H9 (cell line): Measurements from ENCODE around the gene ATP6V1G2. TPM values are rescaled to one million over a fixed set of nuclear protein-coding genes. Genes with fewer than 3 reads are reported as not detected.

Experiments used
- DNase-seq: peaks from one replicate; pipeline ENCODE4 v3.0.0-alpha.2; 2017
- H2AFZ ChIP-seq: one replicate; pipeline ENCODE4 v1.6.1; 2013; ENCODE audit warnings: mild to moderate bottlenecking, low read length, control low read depth, moderate library complexity
- H2AK5ac ChIP-seq: 2 replicates; pipeline ENCODE4 v1.6.1; 2013; ENCODE audit warnings: low read length, control low read depth, mixed read lengths; ENCODE audit not compliant: insufficient read length
- H2BK120ac ChIP-seq: one replicate; pipeline ENCODE4 v1.6.1; 2013; ENCODE audit warnings: low read depth, mild to moderate bottlenecking, low read length, control low read depth, inconsistent platforms; ENCODE audit not compliant: poor library complexity, severe bottlenecking
- H2BK12ac ChIP-seq: 2 replicates; pipeline ENCODE4 v1.6.1; 2013; ENCODE audit warnings: low read length, control low read depth, mixed read lengths, low read depth; ENCODE audit not compliant: insufficient read length
- H2BK15ac ChIP-seq: 2 replicates; pipeline ENCODE4 v1.6.1; 2013; ENCODE audit warnings: low read depth, low read length, control low read depth
- H2BK20ac ChIP-seq: one replicate; pipeline ENCODE4 v1.6.1; 2013; ENCODE audit warnings: low read depth, mild to moderate bottlenecking, low read length, control low read depth, inconsistent platforms; ENCODE audit not compliant: poor library complexity, severe bottlenecking
- H2BK5ac ChIP-seq: 2 replicates; pipeline ENCODE4 v1.6.1; 2013; ENCODE audit warnings: low read length, control low read depth, mixed read lengths; ENCODE audit not compliant: insufficient read length
- H3K14ac ChIP-seq: 2 replicates; pipeline ENCODE4 v1.6.1; 2013; ENCODE audit warnings: low read length, control low read depth; ENCODE audit not compliant: insufficient read depth
- H3K18ac ChIP-seq: 2 replicates; pipeline ENCODE4 v1.6.1; 2013; ENCODE audit warnings: low read depth, mild to moderate bottlenecking, mixed read lengths, low read length, control low read depth; ENCODE audit not compliant: insufficient read length
- H3K23ac ChIP-seq: 2 replicates; pipeline ENCODE4 v1.6.1; 2013; ENCODE audit warnings: low read length, control low read depth, mixed read lengths, low read depth; ENCODE audit not compliant: insufficient read length
- H3K23me2 ChIP-seq: 2 replicates; pipeline ENCODE4 v1.6.1; 2013; ENCODE audit warnings: low read depth, mild to moderate bottlenecking, mixed read lengths, low read length, control low read depth; ENCODE audit not compliant: insufficient read length, poor library complexity, severe bottlenecking
- H3K27ac ChIP-seq: 2 replicates; pipeline ENCODE4 v1.5.1; 2013; ENCODE audit warnings: low read length, control low read depth, mixed read lengths, low read depth; ENCODE audit not compliant: insufficient read length
- H3K27me3 ChIP-seq: 2 replicates; pipeline ENCODE4 v1.6.1; 2013; ENCODE audit warnings: low read length, control low read depth, inconsistent platforms; ENCODE audit not compliant: insufficient read depth
- H3K4ac ChIP-seq: 2 replicates; pipeline ENCODE4 v1.6.1; 2013; ENCODE audit warnings: low read depth, mild to moderate bottlenecking, control low read depth, inconsistent platforms, low read length, moderate library complexity
- H3K4me1 ChIP-seq: 2 replicates; pipeline ENCODE4 v1.6.1; 2013; ENCODE audit warnings: low read length, control low read depth, inconsistent platforms; ENCODE audit not compliant: insufficient read depth
- H3K4me2 ChIP-seq: 2 replicates; pipeline ENCODE4 v1.6.1; 2013; ENCODE audit warnings: low read length, control low read depth, mixed read lengths; ENCODE audit not compliant: insufficient read length, insufficient read depth
- H3K56ac ChIP-seq: 2 replicates; pipeline ENCODE4 v1.6.1; 2013; ENCODE audit warnings: low read depth, mild to moderate bottlenecking, mixed read lengths, low read length, control low read depth; ENCODE audit not compliant: insufficient read length
- H3K79me1 ChIP-seq: 2 replicates; pipeline ENCODE4 v1.6.1; 2013; ENCODE audit warnings: low read depth, mild to moderate bottlenecking, moderate library complexity, low read length, control low read depth, inconsistent platforms; ENCODE audit not compliant: insufficient read depth, poor library complexity, severe bottlenecking
- H3K79me2 ChIP-seq: 2 replicates; pipeline ENCODE4 v1.6.1; 2013; ENCODE audit warnings: low read length, control low read depth, inconsistent platforms; ENCODE audit not compliant: insufficient read depth
- H3K9ac ChIP-seq: 2 replicates; pipeline ENCODE4 v1.6.1; 2013; ENCODE audit warnings: low read length, control low read depth, mixed read lengths; ENCODE audit not compliant: insufficient read length; ENCODE audit errors: extremely low read depth
- H3K9me3 ChIP-seq: one replicate; pipeline ENCODE4 v1.6.1; 2013; ENCODE audit warnings: low read depth, low read length, inconsistent platforms; ENCODE audit not compliant: control insufficient read depth
- H3T11ph ChIP-seq: one replicate; pipeline ENCODE4 v1.6.1; 2013; ENCODE audit warnings: mild to moderate bottlenecking, low read length, control low read depth, inconsistent platforms
- H4K20me1 ChIP-seq: one replicate; pipeline ENCODE4 v1.6.1; 2013; ENCODE audit not compliant: control insufficient read depth, insufficient read length, insufficient read depth
- H4K5ac ChIP-seq: 2 replicates; pipeline ENCODE4 v1.6.1; 2013; ENCODE audit warnings: low read depth, mild to moderate bottlenecking, mixed read lengths, low read length, control low read depth; ENCODE audit not compliant: insufficient read length
- H4K8ac ChIP-seq: replicated peaks from 2 replicates; pipeline ENCODE4 v1.6.1; 2013; ENCODE audit warnings: low read length, control low read depth, mixed read lengths, low read depth; ENCODE audit not compliant: insufficient read length
- H4K91ac ChIP-seq: 2 replicates; pipeline ENCODE4 v1.6.1; 2013; ENCODE audit warnings: low read depth, mild to moderate bottlenecking, moderate library complexity, mixed read lengths, low read length, control low read depth; ENCODE audit not compliant: insufficient read length
- H3K27ac Mint-ChIP-seq, 3 experiments: 2 replicates in 2 of 3; 3 replicates in 1 of 3; pipeline ENCODE4 v1.8.0; 2020 to 2021; ENCODE audit warnings: mixed read lengths in 3 of 3, mild to moderate bottlenecking in 1 of 3, moderate library complexity in 1 of 3
- H3K27me3 Mint-ChIP-seq: 2 replicates; pipeline ENCODE4 v1.8.0; 2021; ENCODE audit warnings: low read depth, mild to moderate bottlenecking, moderate library complexity, mixed read lengths
- H3K36me3 Mint-ChIP-seq, 3 experiments: 2 replicates in 2 of 3; 3 replicates in 1 of 3; pipeline ENCODE4 v1.8.0; 2020 to 2021; ENCODE audit warnings: low read depth in 3 of 3, mixed read lengths in 3 of 3; ENCODE audit not compliant: insufficient read depth in 1 of 3
- H3K4me1 Mint-ChIP-seq, 2 experiments: 2 replicates each; pipeline ENCODE4 v1.8.0; 2020; ENCODE audit warnings: mixed read lengths in 2 of 2
- H3K4me3 Mint-ChIP-seq, 2 experiments: 2 replicates in 1 of 2; 3 replicates in 1 of 2; pipeline ENCODE4 v1.8.0; 2020 to 2021; ENCODE audit warnings: mild to moderate bottlenecking in 2 of 2, mixed read lengths in 2 of 2, moderate library complexity in 1 of 2
- H3K9me3 Mint-ChIP-seq, 2 experiments: 2 replicates in 1 of 2; 3 replicates in 1 of 2; pipeline ENCODE4 v1.8.0; 2020; ENCODE audit warnings: mild to moderate bottlenecking in 2 of 2, mixed read lengths in 2 of 2, moderate library complexity in 1 of 2
- WGBS: extraction: QIAGEN DNeasy Blood & Tissue Kit; methylation state at CpG from one replicate; pipeline ENCODE4 v1.1.7; 2013; ENCODE audit warnings: missing lambda C conversion rate, low lambda C conversion rate, mixed read lengths; ENCODE audit not compliant: insufficient read length; ENCODE audit errors: extremely low coverage; 5-methylcytosine and 5-hydroxymethylcytosine counted together
- total RNA-seq: library from RNA; stranded (reverse); gene quantifications from 2 replicates; pipeline ENCODE4 v1.2.1, GENCODE V29; 2021
- TF ChIP-seq, protein P1 (sequence below): fragments of 200-600 bp; sonication (generic); conservative IDR thresholded peaks from 3 replicates; pipeline ENCODE4 v1.8.0; 2021; ENCODE audit warnings: antibody characterized with exemption, mild to moderate bottlenecking

Gene ATP6V1G2
- total RNA-seq, 1 experiment from 2014 or later, result 3.8 TPM

DNA sequence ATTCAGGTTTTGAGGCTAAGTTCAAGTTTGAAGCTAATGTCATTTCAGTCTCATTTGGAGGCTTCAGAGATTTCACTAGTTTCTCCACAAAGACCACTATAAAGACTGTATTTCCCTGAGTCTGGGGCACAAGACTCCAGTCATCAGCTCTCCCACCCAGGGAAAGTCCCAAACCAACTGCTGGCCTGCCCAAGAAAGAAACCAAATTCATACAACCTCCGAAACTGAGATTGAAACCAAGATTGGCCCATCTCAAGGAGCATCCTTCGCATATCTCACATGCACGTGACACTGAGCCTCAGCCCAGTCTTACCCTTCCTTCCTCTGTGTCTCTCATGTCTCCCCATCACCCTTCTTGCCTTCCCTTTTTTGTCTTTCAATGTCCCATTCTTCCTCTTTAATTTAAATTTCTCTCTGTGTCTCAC, 22.1 kb upstream of the ATP6V1G2 start:
- no peaks in the 10 kb centered on the region for H3K36me3 Mint-ChIP-seq
- Histone ChIP-seq H3K23me2 (no peaks in the 10 kb centered on the region), H2AFZ (no peak overlapping the region), H3K56ac (no peak overlapping the region), H4K8ac (no peak overlapping the region), H3K27ac (no peak overlapping the region), H4K91ac (no peak overlapping the region), H2BK20ac (no peak overlapping the region), H3K9ac (no peak overlapping the region), H3K4me2 (no peak overlapping the region), H2BK5ac (no peak overlapping the region), H3K79me2 (no peaks in the 10 kb centered on the region), H3K14ac (no peak overlapping the region), H2AK5ac (no peak overlapping the region), H3K4me1 (no peaks in the 10 kb centered on the region), H3K18ac (no peak overlapping the region), H3K4ac (no peak overlapping the region), H4K20me1 (no peaks in the 10 kb centered on the region), H3K79me1 (no peaks in the 10 kb centered on the region), H3T11ph (no peak overlapping the region), H3K9me3 (no peaks in the 10 kb centered on the region), H4K5ac (no peak overlapping the region), H2BK15ac (no peak overlapping the region), H2BK12ac (no peak overlapping the region), H3K23ac (no peak overlapping the region), H3K27me3 (no peaks in the 10 kb centered on the region), H2BK120ac (no peak overlapping the region)
- no CpG with 5 or more reads among the region's 3 CpGs for WGBS
- peaks cover 2% of the 10 kb centered on the region for H3K27me3 Mint-ChIP-seq
- no peaks in the 10 kb centered on the region; a peak in 1 of 5 replicates for H3K9me3 Mint-ChIP-seq
- H3K27ac Mint-ChIP-seq, result no peak overlapping the region; a peak in 1 of 7 replicates
- DNase-seq, result no peak
- peaks cover 10 to 11% of the 10 kb centered on the region in 2 experiments for H3K4me1 Mint-ChIP-seq
- no peak overlapping the region for H3K4me3 Mint-ChIP-seq
- TF ChIP-seq, protein P1, sequence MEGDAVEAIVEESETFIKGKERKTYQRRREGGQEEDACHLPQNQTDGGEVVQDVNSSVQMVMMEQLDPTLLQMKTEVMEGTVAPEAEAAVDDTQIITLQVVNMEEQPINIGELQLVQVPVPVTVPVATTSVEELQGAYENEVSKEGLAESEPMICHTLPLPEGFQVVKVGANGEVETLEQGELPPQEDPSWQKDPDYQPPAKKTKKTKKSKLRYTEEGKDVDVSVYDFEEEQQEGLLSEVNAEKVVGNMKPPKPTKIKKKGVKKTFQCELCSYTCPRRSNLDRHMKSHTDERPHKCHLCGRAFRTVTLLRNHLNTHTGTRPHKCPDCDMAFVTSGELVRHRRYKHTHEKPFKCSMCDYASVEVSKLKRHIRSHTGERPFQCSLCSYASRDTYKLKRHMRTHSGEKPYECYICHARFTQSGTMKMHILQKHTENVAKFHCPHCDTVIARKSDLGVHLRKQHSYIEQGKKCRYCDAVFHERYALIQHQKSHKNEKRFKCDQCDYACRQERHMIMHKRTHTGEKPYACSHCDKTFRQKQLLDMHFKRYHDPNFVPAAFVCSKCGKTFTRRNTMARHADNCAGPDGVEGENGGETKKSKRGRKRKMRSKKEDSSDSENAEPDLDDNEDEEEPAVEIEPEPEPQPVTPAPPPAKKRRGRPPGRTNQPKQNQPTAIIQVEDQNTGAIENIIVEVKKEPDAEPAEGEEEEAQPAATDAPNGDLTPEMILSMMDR, result no peak
